NCI-H226 (cell line): ENCODE data around the gene PPARA.
"Not testable (repeated sequence)": the region's sequence is repeated elsewhere in the genome, so short reads cannot be mapped to it uniquely, and the experiment has no call there.

Source experiments
- DNase-seq: peaks from one replicate; pipeline ENCODE4 v3.0.0-alpha.2; 2015

Gene PPARA

GRCh38 chr22:46128606-46129005 lies 21.7 kb upstream of the PPARA start:
- no peak for DNase-seq

DNA sequence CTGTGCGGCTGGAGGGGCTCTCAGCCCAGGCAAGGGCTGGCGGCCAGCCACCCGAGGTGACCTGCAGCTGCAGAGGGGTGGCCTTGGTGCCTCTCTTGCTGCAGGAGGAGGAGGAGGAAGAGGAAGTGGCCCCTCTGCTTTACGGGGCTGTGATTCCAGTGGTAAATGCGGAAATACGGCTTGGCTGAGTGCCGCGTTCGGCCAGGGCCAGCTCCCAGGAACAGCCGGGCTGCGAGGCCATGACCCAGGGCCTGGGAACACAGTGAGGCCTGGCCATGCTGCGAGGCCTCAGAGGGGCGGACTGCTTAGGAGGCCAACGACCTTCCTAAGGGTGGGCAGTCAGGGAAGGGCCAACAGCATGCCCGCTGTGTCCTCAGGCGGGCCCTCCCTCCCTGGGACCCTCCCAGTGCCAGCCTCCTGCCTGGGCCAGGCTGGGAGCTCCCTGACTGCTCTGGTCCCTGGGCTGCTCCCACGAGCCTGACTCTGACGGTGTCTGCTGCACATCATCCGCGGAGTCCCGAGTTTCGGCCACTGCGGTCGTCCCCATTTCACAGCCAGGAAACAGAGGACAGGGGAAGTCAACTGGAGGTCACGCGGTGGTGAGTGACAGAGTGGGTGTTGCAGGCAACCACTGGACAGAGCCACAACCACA lies 20.8 kb upstream of the PPARA start:
- DNase-seq: no peak

GRCh38 chr22:46131151-46131587 lies 19.2 kb upstream of the PPARA start:
- no peak for DNase-seq

GRCh38 chr22:46132193-46132829 lies 18.0 kb upstream of the PPARA start:
- DNase-seq: not testable (repeated sequence)

GRCh38 chr22:46132830-46133587 lies 17.3 kb upstream of the PPARA start:
- DNase-seq: no peak

DNA sequence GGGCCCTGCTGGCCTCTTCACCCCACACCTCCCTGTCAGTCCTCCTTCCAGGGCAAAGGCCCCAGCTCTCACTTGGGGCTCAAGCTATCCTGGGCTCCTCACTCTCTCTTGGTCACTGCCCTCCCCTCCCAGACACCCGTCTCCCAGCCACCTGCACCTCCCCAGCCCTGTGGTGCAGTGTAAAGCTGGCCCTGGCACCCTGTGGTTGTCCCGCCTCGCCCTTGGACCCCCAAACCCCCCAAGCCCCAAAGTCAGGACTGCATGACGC lies 16.8 kb upstream of the PPARA start:
- DNase-seq: no peak

- no peak for DNase-seq
These were observed 16.1 kb upstream of the PPARA start for GRCh38 chr22:46134111-46134705.

DNA sequence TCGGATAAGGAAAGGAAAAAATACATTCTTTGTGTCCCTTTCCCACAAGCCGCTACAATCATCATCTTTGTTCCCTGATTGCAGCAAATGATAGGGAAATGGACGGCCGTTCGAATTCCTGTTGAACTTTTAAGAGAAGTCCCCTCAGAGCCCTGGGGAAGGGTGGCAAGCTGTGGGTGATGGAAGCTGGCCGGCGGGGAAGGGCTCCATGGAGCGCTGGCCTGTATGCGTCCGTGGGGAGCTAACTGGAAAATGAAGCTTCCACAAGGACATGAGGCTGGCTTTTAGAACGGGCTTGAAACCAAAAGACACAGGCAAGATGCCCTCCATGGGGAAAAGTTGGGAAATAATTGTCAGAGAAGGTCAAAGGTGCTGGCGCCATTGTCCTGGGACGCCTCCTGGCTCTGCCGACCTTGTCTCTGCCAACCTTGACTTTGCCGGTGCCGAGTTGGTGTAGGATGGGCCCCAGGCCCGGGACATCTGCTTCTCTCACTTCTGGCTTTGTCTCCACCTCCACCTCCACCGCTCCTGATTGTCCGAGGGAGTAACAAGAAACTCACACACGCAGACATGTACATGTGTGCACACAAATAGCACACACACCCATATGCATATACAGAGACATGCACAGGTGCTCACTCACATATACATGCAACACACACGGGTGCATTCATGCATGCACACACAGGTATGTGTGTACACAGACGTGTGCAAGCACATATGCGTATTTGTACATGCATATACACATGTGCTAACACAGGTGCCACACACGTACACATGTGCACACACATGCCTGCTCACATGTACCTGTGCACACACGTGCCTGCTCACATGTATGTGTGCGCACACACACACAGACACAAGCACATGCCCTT lies 14.5 kb upstream of the PPARA start:
- DNase-seq: no peak

- DNase-seq: no peak
These were observed 13.7 kb upstream of the PPARA start for GRCh38 chr22:46136486-46137217.

- DNase-seq: no peak
These were observed 13.0 kb upstream of the PPARA start for GRCh38 chr22:46137218-46137766.

GRCh38 chr22:46138058-46138797 lies 12.1 kb upstream of the PPARA start:
- DNase-seq: no peak

DNA sequence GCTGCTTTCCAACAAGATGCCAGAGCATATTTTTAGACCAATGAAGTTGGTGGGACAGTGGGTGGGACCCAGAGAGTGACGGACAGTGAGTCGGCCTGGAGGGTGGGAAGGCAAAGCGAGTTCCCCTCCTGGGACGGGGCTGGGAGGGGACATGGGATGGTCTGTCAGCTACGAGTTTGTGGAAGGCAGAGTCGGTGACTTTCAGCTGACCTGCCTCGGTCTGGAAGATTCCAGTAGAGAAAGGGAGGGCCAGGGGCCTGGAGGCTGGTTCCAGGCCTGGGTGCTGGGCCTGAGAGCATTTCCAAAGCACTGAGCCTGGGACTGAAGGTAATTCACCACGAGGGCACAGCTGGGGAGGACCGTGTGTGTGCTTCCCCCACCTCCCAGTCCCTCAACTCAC lies 10.9 kb upstream of the PPARA start:
- DNase-seq: not testable (repeated sequence)

DNA sequence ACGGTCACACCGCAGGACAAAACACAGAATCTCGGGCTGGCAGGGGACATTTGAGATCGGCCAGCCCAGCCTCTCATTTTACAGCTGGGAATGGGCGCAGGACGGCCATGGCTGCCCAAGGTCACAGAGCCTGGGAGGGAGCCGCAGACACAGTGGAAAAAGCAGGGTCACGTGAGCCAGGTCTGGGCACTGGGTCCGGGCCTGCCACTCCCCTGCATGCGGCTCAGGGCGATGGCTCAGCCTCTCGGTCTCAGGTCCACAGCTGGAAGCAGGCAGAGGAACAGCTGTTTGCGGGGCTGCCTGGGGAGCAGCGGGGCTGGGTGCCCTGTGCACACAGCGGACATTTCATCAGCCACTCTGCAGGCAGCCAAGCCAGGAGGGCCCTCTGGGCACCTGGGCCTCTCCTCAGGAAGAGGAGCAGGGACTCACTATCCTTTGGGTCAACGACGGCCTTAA lies 10.4 kb upstream of the PPARA start:
- DNase-seq: no peak

- no peak for DNase-seq
These were observed 9.1 kb upstream of the PPARA start for GRCh38 chr22:46140989-46141928.

DNA sequence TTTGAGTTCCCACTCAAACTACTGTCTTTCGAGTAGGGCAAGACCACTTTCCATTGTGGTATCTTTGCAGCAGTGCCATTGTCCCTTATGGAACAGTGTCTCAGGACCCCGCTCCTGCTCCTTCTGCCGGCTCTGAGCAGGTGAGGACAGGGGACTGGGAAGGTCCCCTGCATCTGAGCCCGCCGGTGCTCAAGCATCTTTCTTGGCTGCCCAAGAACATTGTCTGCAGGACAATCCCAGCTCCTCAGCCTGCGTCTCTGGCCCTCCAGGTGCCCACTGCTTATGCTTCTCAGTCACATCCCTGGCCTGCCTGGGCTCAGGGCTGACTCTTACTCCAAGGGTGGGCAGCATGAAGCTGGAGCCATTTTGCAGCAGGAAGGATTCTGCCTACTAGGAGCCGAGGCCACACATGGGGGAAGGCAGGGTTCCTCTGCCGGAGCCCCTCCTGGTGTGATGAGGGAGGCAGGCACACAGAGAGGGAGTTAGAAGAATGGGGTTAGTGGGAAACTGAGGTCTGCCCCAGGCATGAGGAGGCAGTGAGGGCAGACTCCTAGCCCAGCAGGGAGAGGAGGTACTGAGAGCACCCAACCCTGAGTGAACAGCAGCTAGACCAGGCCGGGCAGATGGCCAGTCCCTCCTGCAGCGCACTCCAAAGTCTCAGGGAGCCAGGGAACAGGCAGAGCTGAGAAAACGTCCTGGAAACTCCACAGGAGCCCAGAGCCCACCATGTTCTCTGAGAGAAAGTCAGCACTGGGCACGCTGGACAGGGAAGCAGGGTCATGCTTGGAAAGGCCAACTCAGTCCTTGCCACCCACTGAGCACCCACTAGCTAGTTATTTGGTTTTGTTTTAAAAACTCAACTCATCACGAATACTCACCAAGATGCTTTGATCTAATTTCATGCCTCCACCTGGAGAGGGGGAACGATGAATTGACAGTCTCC lies 7.5 kb upstream of the PPARA start:
- no peak for DNase-seq

DNA sequence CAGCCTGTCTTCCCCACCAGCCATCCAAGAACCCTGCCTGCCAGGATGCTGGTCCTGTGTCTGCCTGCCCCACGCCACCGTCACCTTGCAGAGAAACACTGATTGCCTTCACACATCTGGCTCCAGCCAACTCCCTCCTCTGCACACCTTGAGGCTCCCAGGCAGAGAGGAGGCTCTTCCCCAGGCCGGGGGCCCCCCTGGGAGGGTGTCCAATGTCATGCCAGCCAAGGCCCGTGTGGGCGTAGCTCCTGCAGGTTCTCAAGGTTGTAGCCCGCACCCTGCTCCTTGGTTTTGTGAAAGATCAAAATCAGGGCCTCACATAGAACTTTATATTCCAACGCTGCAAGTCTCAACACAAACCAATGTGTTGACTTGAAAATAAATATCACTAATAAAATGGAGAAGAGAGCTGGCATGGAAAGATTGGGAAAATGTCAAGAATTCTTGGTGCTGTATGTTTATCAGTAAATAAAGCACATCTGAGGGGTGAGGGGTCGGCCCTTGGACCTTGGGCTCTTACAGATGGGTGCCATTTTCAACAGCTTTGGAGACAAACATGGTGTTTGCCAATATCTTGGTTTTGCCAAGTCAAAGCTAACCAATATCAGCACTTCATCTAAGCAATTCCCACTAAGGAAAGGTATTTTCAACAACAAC lies 6.7 kb upstream of the PPARA start:
- no peak for DNase-seq

- no peak for DNase-seq
These were observed 4.9 kb upstream of the PPARA start for GRCh38 chr22:46145361-46145851.

GRCh38 chr22:46145896-46146295 lies 4.4 kb upstream of the PPARA start:
- no peak for DNase-seq
